IMR-90 (cell line): Measurements from ENCODE around the gene WARS2. TPM values are rescaled to one million over a fixed set of nuclear protein-coding genes. Genes with fewer than 3 reads are reported as not detected.

ENCODE experiments used
- ATAC-seq: fragments of 200-7000 bp; cut with Tn5 transposase; 2 replicates; pipeline ENCODE4 v1.9.1; 2020; ENCODE audit warnings: low read depth, mild to moderate bottlenecking, moderate library complexity
- BruUV-seq: library from RNA; stranded (reverse); fragments of 400-500 nt; replicated peaks from 2 replicates; lab custom pipeline; 2021; lab: Mats Ljungman, UMichigan
- CTCF ChIA-PET: fragments of 300-600 bp; formaldehyde crosslinking; extraction: SDS; loops from one replicate; lab custom pipeline; 2021; ENCODE audit warnings: antibody characterized with exemption; lab: Yijun Ruan, JAX
- POLR2A ChIA-PET: fragments of 300-600 bp; sonication (Branson Sonifier 250); formaldehyde crosslinking; loops from one replicate; lab custom pipeline; 2022; ENCODE audit warnings: antibody characterized with exemption; ENCODE audit not compliant: unreplicated experiment; lab: Charles Lee
- DNase-seq: peaks from one replicate; pipeline ENCODE4 v3.0.0; 2013
- H2AFZ ChIP-seq: replicated peaks from 2 replicates; pipeline ENCODE3; 2013; ENCODE audit warnings: low read length, mild to moderate bottlenecking; ENCODE audit not compliant: poor library complexity
- H2AK5ac ChIP-seq: 2 replicates; pipeline ENCODE4 v1.6.1; 2013; ENCODE audit warnings: low read depth, low read length, inconsistent platforms
- H2AK9ac ChIP-seq: replicated peaks from 2 replicates; pipeline ENCODE3; 2013; ENCODE audit warnings: mild to moderate bottlenecking, low read depth, low read length, moderate library complexity; ENCODE audit not compliant: poor library complexity
- H2BK120ac ChIP-seq: 2 replicates; pipeline ENCODE4 v1.6.1; 2013; ENCODE audit warnings: low read depth, low read length, inconsistent platforms
- H2BK15ac ChIP-seq: 3 replicates; pipeline ENCODE4 v1.6.1; 2013; ENCODE audit warnings: low read depth, low read length, inconsistent platforms
- H2BK20ac ChIP-seq: 2 replicates; pipeline ENCODE4 v1.6.1; 2013; ENCODE audit warnings: low read depth, mild to moderate bottlenecking, inconsistent platforms, low read length, moderate library complexity
- H2BK5ac ChIP-seq: 2 replicates; pipeline ENCODE4 v1.6.1; 2013; ENCODE audit warnings: mild to moderate bottlenecking, low read depth, low read length, inconsistent platforms; ENCODE audit not compliant: poor library complexity, severe bottlenecking
- H3K14ac ChIP-seq: replicated peaks from 2 replicates; pipeline ENCODE4 v1.6.1; 2013; ENCODE audit warnings: low read depth, low read length, inconsistent platforms
- H3K18ac ChIP-seq: 2 replicates; pipeline ENCODE4 v1.6.1; 2013; ENCODE audit warnings: low read depth, low read length, control low read depth
- H3K23ac ChIP-seq: 2 replicates; pipeline ENCODE4 v1.6.1; 2013; ENCODE audit warnings: low read depth, low read length, inconsistent platforms
- H3K27ac ChIP-seq: 2 replicates; pipeline ENCODE4 v1.5.1; 2013; ENCODE audit warnings: mild to moderate bottlenecking, control low read depth, low read length; ENCODE audit not compliant: insufficient read depth
- H3K27me3 ChIP-seq: 2 replicates; pipeline ENCODE4 v1.6.1; 2013; ENCODE audit warnings: low read length; ENCODE audit not compliant: control insufficient read depth, insufficient read depth
- H3K36me3 ChIP-seq: 2 replicates; pipeline ENCODE4 v1.6.1; 2013; ENCODE audit warnings: low read length, mixed read lengths; ENCODE audit not compliant: control insufficient read depth, insufficient read depth
- H3K4ac ChIP-seq: 2 replicates; pipeline ENCODE4 v1.6.1; 2013; ENCODE audit warnings: low read depth, low read length, inconsistent platforms
- H3K4me1 ChIP-seq: 2 replicates; pipeline ENCODE4 v1.6.1; 2013; ENCODE audit warnings: low read length, mixed read lengths; ENCODE audit not compliant: control insufficient read depth, insufficient read depth
- H3K4me2 ChIP-seq: 2 replicates; pipeline ENCODE4 v1.6.1; 2013; ENCODE audit warnings: low read depth, mild to moderate bottlenecking, control low read depth, low read length, moderate library complexity
- H3K4me3 ChIP-seq: 2 replicates; pipeline ENCODE4 v1.5.1; 2013; ENCODE audit warnings: low read depth, mild to moderate bottlenecking, control low read depth, low read length, moderate library complexity; ENCODE audit not compliant: insufficient read depth
- H3K56ac ChIP-seq: 2 replicates; pipeline ENCODE4 v1.6.1; 2013; ENCODE audit warnings: low read length, inconsistent platforms; ENCODE audit not compliant: insufficient read depth; ENCODE audit errors: extremely low read depth
- H3K79me1 ChIP-seq, 2 experiments: 2 replicates each; pipeline ENCODE4 v1.6.1; 2013; ENCODE audit warnings: low read length in 2 of 2, inconsistent platforms in 1 of 2, low read depth in 1 of 2
- H3K9ac ChIP-seq: 2 replicates; pipeline ENCODE4 v1.6.1; 2013; ENCODE audit warnings: low read depth, low read length, control low read depth
- H3K9me1 ChIP-seq: 2 replicates; pipeline ENCODE4 v1.6.1; 2013; ENCODE audit warnings: low read length, inconsistent platforms; ENCODE audit not compliant: insufficient read depth
- H3K9me3 ChIP-seq: 2 replicates; pipeline ENCODE4 v1.6.1; 2013; ENCODE audit warnings: low read length; ENCODE audit not compliant: control insufficient read depth, insufficient read depth
- H4K20me1 ChIP-seq: 2 replicates; pipeline ENCODE4 v1.6.1; 2013; ENCODE audit warnings: low read length, inconsistent platforms; ENCODE audit not compliant: insufficient read depth
- H4K5ac ChIP-seq: 2 replicates; pipeline ENCODE4 v1.6.1; 2013; ENCODE audit warnings: mild to moderate bottlenecking, low read depth, low read length, control low read depth
- H4K8ac ChIP-seq, 2 experiments: 2 replicates each; pipeline ENCODE4 v1.6.1; 2013; ENCODE audit warnings: low read depth in 2 of 2, low read length in 2 of 2, control low read depth in 1 of 2, inconsistent platforms in 1 of 2
- H4K91ac ChIP-seq: 2 replicates; pipeline ENCODE4 v1.6.1; 2013; ENCODE audit warnings: low read depth, low read length, inconsistent platforms; ENCODE audit not compliant: insufficient read depth
- CEBPB ChIP-seq: IDR thresholded peaks from 2 replicates; pipeline ENCODE4 v1.6.1; 2012; ENCODE audit warnings: low read depth, low read length, improper control_type of control experiment
- WGBS, 2 experiments: methylation state at CpG; one replicate each; pipeline versions ENCODE4 v1.1.5 to v1.1.7; 2013; ENCODE audit warnings: missing lambda C conversion rate in 2 of 2; ENCODE audit not compliant: insufficient read length in 1 of 2; ENCODE audit errors: extremely low coverage in 2 of 2; 5-methylcytosine and 5-hydroxymethylcytosine counted together
- dilution Hi-C: fragments of 300-500 bp; cut with HindIII; formaldehyde crosslinking; loops from one replicate; pipeline ENCODE4 v1.14.3; 2018; ENCODE audit warnings: low sequenced_read_pairs; ENCODE audit not compliant: unreplicated experiment
- in situ Hi-C: fragments of 300-500 bp; cut with MboI; formaldehyde crosslinking; loops from 3 replicates; pipeline ENCODE4 v1.14.3; 2019; ENCODE audit warnings: low sequenced_read_pairs, inconsistent platforms, mixed read lengths
- intact Hi-C: fragments of 100-400 bp; cut with micrococcal nuclease; formaldehyde crosslinking; loops from 2 replicates; pipeline ENCODE4 v1.10.0; 2022
- polyA plus RNA-seq, 3 experiments: library from polyadenylated mRNA; depleted of rRNA; stranded (reverse); fragments of >200 nt; gene quantifications; 2 replicates each; pipeline ENCODE4 v1.2.3, GENCODE V29; 2012; ENCODE audit warnings: low replicate concordance in 1 of 3
- total RNA-seq: library from RNA; depleted of rRNA; stranded (reverse); fragments of >200 nt; gene quantifications from 2 replicates; pipeline ENCODE4 v1.2.3, GENCODE V29; 2012

Gene WARS2
- total and polyA plus RNA-seq, 2 of the 4 experiments (the other 2 are of a cell fraction), result 5.7 to 20.3 TPM

DNA sequence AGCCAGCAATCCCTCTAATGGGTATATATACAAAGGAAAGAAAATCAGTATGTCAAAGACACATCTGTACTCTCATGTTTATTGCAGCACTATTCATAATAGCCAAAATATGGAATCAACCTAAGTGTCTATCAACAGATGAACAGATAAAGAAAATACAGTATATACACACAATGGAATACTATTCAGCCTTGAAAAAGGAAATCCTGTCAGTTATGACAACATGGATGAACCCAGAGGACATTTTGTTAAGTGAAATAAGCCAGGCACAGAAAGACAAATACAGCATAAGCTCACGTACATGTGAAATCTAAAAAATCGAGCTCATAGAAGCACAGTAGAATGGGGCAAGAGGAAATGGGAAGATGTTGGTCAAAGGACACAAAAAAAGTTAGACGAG is 69.1 kb downstream of the WARS2 start:
- Histone ChIP-seq H4K20me1 (no peaks in the 10 kb centered on the region), H3K23ac (no peak overlapping the region), H3K4me3 (no peak overlapping the region), H2AK9ac (no peak overlapping the region), H4K91ac (no peak overlapping the region), H3K4me1 (no peaks in the 10 kb centered on the region), H3K9ac (no peak overlapping the region), H3K9me1 (no peaks in the 10 kb centered on the region; the same call in 1 of the 2 replicates), H3K18ac (no peak overlapping the region), H3K9me3 (no peaks in the 10 kb centered on the region), H3K36me3 (no peaks in the 10 kb centered on the region), H3K4me2 (no peak overlapping the region), H3K79me1 (0 out of 4 replicates have a peak, but pooled peaks cover 0 to 1% of the 10 kb centered on the region in 2 experiments), H2AK5ac (no peak overlapping the region), H2BK5ac (no peak overlapping the region), H3K27me3 (no peaks in the 10 kb centered on the region), H2BK20ac (no peak overlapping the region), H4K5ac (no peak overlapping the region), H3K4ac (no peak overlapping the region), H3K56ac (no peak overlapping the region), H4K8ac (no peak overlapping the region), H2AFZ (no peak overlapping the region), H3K14ac (no peak overlapping the region), H3K27ac (no peak overlapping the region), H2BK120ac (no peak overlapping the region), H2BK15ac (no peak overlapping the region)
- ATAC-seq (no peak), DNase-seq (no peak)
- no peak for TF ChIP-seq CEBPB
- ChIA-PET POLR2A (no interaction called here), CTCF (no interaction called here)
- no TSS peak for BruUV-seq
- dilution Hi-C loops (no loop called here), in situ Hi-C loops (no loop called here), intact Hi-C loops (no loop called here)
- WGBS, 2 experiments, result no CpG with 5 or more reads among the region's 3 CpGs
